ENCODE results near the gene UBE2G2.

Gene UBE2G2

GRCh38 chr21:44801468-44802395 is at the start of gene UBE2G2:
TSS of gene UBE2G2 (minus strand) at chr21:44801820. CDS start at chr21:44801748, 72 bp downstream.
- DNase-seq (ENCODE audit: insufficient read length, low spot score) (peak; percentile 93), FAIRE-seq (no peak)

GRCh38 chr21:44850905-44851657 is 49.5 kb upstream of the UBE2G2 start:
- DNase-seq (ENCODE audit: insufficient read length, low spot score) (no peak), FAIRE-seq (no peak)

- FAIRE-seq (no peak), DNase-seq (ENCODE audit: insufficient read length, low spot score) (no peak)
These were observed 48.7 kb upstream of the UBE2G2 start for GRCh38 chr21:44850208-44850800.

- FAIRE-seq, result no peak
- no peak for DNase-seq (ENCODE audit: insufficient read length, low spot score)
These were observed 48.1 kb upstream of the UBE2G2 start for GRCh38 chr21:44849616-44850130.

- no peak for FAIRE-seq
- DNase-seq (ENCODE audit: insufficient read length, low spot score), result no peak
These were observed 47.4 kb upstream of the UBE2G2 start for GRCh38 chr21:44848821-44849521.

GRCh38 chr21:44847261-44848056 is 45.8 kb upstream of the UBE2G2 start:
- FAIRE-seq, result no peak
- no peak for DNase-seq (ENCODE audit: insufficient read length, low spot score)

- DNase-seq (ENCODE audit: insufficient read length, low spot score) (no peak), FAIRE-seq (no peak)
These were observed 45.1 kb upstream of the UBE2G2 start for GRCh38 chr21:44846485-44847260.

GRCh38 chr21:44846224-44846484 is 44.5 kb upstream of the UBE2G2 start:
- DNase-seq (ENCODE audit: insufficient read length, low spot score), result no peak
- no peak for FAIRE-seq

- FAIRE-seq (no peak), DNase-seq (ENCODE audit: insufficient read length, low spot score) (peak; percentile 38)
These were observed 44.0 kb upstream of the UBE2G2 start for GRCh38 chr21:44845418-44846223.

- no peak for FAIRE-seq
- DNase-seq (ENCODE audit: insufficient read length, low spot score), result no peak
These were observed 42.6 kb upstream of the UBE2G2 start for GRCh38 chr21:44844256-44844655.

- no peak for DNase-seq (ENCODE audit: insufficient read length, low spot score)
- FAIRE-seq, result no peak
These were observed 41.3 kb upstream of the UBE2G2 start for GRCh38 chr21:44842721-44843445.

- FAIRE-seq (no peak), DNase-seq (ENCODE audit: insufficient read length, low spot score) (no peak)
These were observed 40.5 kb upstream of the UBE2G2 start for GRCh38 chr21:44842087-44842486.

GRCh38 chr21:44840771-44841170 is 39.2 kb upstream of the UBE2G2 start:
- FAIRE-seq, result no peak
- no peak for DNase-seq (ENCODE audit: insufficient read length, low spot score)

GRCh38 chr21:44838951-44839350 is 37.3 kb upstream of the UBE2G2 start:
- DNase-seq (ENCODE audit: insufficient read length, low spot score) (no peak), FAIRE-seq (no peak)

- FAIRE-seq (peak; percentile 16), DNase-seq (ENCODE audit: insufficient read length, low spot score) (no peak)
These were observed 36.6 kb upstream of the UBE2G2 start for GRCh38 chr21:44838039-44838895.

GRCh38 chr21:44837537-44837936 is 35.9 kb upstream of the UBE2G2 start:
- FAIRE-seq (no peak), DNase-seq (ENCODE audit: insufficient read length, low spot score) (no peak)

Measured in HTR-8/SVneo (cell line).